Measurements from ENCODE around the gene XPO1.

GRCh38 chr2:61575447-61575859 lies 37.3 kb upstream of the XPO1 start:
- no peak for TF ChIP-seq CTCF (conservative IDR thresholded peaks at IDR 0.05; ENCODE audit: low read depth in 2 of 2)
- TF ChIP-seq EZH2 (IDR thresholded peaks at IDR 0.05; ENCODE audit: low read depth, unreplicated experiment), result no peak
- no peak for TF ChIP-seq STAT1 (IDR thresholded peaks at IDR 0.05; ENCODE audit: unreplicated experiment)
- no peak for TF ChIP-seq EZH2phosphoT487 (IDR thresholded peaks at IDR 0.05; ENCODE audit: unreplicated experiment)
- TF ChIP-seq JUNB (IDR thresholded peaks at IDR 0.05; ENCODE audit: unreplicated experiment), result no peak
- TF ChIP-seq REST (IDR thresholded peaks at IDR 0.05; ENCODE audit: unreplicated experiment), result no peak
- TF ChIP-seq ZNF462 (CRISPR knock-in tag; IDR thresholded peaks at IDR 0.05), result no peak
- TF ChIP-seq POLR2AphosphoS5 (IDR thresholded peaks at IDR 0.05; ENCODE audit: low read depth), result no peak
- no peak for TF ChIP-seq CREB1 (CRISPR knock-in tag; IDR thresholded peaks at IDR 0.05; ENCODE audit: low read depth)

Data from GM23338 (cell line).